ENCODE data around the gene SGMS2.

Gene SGMS2

DNA sequence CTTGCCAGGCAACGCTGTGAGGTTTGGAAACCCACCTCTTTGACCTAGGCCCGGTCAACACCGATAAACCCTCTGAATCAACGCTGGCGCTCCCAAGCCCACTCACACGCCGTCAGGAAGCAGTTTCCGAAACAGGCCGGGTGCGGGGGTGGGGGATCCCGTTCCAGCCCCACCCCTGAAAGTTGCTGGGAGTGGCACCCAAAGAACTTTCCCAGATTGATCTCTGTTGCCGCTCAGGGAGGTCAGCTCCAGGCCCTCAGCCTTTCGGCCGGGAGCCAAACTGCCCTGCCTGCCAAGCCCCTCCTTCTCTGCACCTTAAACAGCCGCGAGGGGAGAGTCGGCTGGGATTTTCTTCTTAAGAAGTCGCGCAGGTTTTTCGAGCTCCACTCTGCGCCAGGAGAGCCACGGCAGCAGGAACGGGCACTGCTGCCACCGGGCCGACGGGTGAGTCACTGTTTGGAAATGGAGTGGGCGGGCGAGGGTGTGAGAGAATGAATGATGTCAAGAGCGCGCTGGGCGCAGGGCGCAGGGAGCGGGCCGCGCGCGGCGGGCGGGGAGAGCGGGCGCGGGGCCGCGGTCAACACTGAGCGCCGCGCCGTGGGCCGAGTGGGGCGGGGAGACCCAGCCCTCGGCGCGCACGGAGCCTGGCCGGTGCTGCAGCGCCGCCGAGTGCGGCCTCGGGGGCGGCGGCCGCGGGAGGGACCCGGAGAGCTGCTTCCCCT, at the start of gene SGMS2:
TSS of gene SGMS2 (plus strand) at position 583 of the 722 bp plus-strand sequence. CDS start 70,622 bp downstream, outside the sequence.
- FAIRE-seq (peak; percentile 44), DNase-seq (ENCODE audit: insufficient read length, low spot score) (peak; percentile 75)

DNA sequence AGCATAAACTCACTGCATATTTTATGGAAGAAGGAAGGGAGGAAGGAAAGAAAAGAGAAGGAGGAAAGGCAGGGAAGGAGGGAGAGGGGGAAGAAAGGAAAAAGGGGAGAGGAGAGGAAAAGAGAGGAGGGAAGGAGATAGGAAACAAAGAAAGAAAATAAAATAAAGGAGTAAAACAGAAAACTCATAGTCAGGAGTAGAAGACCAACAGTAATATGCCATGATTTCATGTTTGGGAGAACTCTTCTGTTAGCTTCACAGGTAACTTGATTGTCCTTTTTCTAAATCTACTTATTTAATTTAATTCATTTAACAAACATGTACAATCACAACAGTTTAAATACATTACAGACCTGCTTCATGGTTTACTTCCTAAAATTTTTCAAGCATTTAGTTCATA, 46.8 kb upstream of the SGMS2 start:
- FAIRE-seq: no peak
- no peak for DNase-seq (ENCODE audit: insufficient read length, low spot score)

DNA sequence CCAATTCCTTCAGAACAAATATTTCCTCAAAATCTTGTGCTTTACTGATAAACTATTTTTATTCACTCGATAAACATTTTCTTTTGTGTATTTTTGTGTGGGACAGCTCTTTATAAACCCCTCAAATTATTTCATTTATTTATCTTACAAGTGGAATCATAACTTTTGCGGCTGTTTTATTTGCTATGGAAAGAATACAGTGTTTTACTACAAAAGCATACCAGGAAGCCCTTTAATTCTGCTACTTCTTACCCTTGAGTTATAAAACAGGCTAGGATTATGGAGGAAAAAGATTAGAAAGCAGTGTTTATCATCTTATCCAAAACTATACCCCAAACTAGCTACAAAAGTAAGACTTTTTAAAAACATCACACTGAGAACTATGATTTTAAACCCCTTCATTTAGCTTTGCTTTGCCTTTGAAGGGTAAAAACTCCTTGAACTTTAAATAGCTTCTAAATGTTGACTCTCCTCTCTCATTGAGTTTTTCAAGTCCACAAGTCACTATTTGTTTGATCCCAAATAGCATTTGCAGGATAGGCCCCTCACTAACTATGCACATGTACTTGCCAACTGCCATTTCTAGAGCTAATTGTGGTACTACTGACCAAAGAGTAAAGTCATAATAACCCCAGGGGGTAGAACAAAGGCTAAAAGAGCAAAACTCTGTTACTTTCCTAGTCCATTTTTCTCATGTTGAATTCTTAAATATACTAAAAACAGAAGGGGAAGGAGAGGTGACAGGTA, 45.8 kb upstream of the SGMS2 start:
- no peak for FAIRE-seq
- DNase-seq (ENCODE audit: insufficient read length, low spot score): no peak

DNA sequence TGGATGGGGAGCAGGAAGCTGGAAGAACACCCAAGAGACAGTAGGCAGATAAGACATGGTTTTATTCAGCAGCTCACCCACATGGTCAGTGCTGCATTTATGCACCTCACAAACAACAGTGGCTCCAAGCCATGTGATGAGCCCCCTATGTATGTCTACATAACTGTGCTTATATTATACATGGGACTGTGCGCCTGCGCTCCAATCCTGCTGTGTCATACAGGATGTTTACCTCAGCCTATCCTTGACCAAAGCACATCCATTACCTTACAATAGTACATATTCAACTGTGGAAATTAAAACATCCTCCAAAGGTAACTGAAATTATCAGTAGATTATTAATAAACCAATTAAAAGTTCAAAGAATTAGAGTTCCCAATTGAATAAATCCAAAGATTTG, 44.1 kb upstream of the SGMS2 start:
- FAIRE-seq (no peak), DNase-seq (ENCODE audit: insufficient read length, low spot score) (no peak)

DNA sequence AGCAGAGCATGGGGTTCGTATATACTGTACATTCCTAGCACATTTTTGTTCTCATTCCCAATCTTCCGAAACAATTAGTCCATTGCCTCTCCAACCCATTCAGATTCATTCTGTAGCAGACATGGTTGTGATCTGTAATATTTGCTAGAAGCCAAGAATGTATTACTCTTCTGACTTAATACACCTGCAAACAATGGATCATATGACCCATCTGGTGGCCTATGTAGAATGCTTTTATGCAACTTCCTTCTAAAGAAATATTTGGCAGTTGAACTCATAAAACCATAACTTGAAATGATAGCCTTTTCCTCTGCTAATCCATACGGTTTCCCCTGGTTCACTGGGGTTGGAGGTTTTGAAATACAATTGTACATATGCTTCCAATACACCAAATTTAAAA, 32.8 kb upstream of the SGMS2 start:
- FAIRE-seq (no peak), DNase-seq (ENCODE audit: insufficient read length, low spot score) (no peak)

DNA sequence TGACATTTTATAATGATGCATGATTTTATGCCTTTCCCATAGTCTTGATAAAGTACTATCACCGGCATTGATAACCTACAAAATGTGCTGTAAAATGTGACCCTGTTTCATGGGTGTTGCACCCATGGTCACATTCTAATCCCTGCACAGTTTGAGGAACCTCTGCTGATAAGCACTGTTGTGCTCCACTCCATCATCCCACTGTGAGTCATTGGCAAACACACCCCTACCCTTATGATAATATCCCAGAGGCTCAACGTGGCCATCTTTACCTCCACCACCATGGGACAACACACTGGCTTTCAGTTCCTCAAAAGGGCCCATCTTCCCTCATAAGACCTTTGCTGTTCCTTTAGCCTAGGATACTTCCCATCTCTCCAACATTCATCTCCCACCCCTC, 32.0 kb upstream of the SGMS2 start:
- no peak for FAIRE-seq
- no peak for DNase-seq (ENCODE audit: insufficient read length, low spot score)

DNA sequence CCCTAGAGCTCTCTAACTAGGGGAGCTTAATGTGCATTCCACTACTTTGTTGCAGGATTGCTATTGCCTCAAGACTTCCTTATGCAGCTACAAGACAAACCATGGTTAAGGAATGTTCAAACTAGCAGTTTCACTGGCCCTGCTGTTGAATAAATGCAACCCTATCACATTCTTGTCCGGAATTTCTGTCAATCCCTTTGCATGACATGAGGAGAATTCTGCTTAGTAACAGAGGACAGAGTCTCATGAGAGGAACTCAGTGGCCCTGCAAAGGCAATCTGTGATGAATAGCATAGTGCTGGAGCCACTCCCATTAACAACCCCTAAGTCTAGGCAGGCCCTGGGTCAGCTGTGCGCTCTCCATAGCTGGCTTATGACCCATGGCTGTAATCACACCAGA, 30.7 kb upstream of the SGMS2 start:
- DNase-seq (ENCODE audit: insufficient read length, low spot score): no peak
- no peak for FAIRE-seq

DNA sequence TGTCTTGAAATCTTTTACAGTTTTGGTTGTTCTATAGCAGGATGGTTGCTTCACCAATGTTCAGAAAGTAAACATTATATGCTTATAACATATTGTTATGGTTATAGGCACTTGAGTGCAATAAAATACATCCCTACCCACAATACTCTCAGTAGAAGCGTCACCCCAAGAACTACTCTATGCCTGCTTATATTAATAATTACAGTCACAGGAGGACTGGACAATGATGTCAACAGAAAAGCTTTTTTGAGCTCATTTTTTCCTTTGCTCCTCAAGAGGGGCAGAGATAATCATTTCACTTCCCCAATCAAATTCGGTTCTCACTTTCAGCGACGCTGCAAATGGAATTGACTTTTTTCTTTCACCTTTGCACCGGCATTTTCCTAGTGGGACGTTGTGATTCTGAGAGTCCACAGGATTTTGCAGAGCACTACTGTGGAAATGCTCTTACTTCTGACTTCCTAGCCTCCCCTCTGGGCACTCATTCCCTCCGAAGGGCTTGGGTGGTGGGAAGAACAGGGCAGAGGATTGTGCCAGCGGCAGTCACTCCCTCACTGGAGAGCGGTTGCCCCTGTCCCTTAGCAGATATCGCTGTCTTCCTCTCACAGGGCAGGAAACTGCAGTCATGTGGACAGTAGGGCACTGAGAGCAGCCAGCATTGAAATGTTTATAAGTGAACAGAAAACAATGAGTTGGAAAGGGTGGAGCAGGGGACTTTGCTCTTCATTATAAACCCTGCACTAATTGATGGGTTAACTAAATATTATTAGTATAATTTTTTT, 24.9 kb upstream of the SGMS2 start:
- FAIRE-seq (no peak), DNase-seq (ENCODE audit: insufficient read length, low spot score) (no peak)

DNA sequence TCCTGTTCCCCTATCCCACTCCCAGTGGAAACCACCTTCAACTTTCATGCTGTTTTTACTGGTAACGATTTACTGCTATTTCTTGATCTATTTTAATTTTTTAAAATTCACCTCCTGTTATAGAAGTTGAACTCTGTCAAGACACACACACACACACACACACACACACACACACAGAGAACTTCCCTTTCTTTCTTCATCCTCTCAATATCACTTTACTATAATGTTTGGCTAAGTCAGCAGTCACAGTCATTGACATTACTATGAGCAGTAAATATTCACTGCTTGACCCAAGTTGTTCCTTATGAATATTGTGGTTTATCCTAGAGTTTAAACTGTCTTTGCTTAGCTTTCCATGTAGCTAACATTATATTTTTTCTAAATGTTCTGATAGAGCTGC, 24.0 kb upstream of the SGMS2 start:
- DNase-seq (ENCODE audit: insufficient read length, low spot score) (no peak), FAIRE-seq (no peak)

DNA sequence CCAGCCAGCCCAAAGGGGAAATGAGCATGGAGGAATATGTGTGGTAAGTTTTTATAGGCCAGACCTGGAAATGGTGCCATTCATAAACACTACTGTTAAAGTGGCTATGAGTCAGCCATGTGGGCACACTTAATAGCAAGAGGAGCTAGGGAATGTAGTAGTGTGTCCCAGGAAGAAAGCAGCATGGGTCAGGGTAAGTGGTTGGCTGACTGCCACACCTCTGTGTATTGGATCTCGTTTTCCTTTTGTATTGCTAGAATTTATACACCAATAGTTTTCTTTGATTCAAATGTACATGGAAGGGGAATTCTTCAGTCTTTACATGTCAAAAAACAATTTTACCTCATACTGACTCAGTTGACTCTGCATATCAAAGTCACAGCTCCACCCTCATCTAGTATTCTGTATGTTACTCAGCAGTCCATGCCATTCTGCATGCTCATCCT, 22.9 kb upstream of the SGMS2 start:
- no peak for FAIRE-seq
- DNase-seq (ENCODE audit: insufficient read length, low spot score): no peak

DNA sequence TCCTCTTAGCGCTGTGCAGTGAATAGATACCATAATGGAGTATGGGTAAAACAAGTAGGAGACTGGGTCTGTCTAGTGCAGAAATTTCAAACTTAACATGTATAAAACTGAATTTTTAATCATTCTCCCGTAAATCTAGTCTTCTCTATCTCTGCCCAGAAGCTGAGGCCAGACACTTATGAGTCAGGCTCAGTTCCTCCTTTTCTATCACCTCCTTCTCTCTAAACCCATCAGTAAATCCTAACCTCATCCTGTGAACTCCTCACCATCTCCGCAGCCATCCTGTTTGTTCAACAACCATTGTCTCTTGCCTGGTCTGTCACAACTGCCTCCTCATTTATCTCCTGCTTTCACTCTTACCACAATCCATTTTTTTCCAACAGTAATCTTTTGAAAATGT, 19.8 kb upstream of the SGMS2 start:
- no peak for FAIRE-seq
- DNase-seq (ENCODE audit: insufficient read length, low spot score): no peak

DNA sequence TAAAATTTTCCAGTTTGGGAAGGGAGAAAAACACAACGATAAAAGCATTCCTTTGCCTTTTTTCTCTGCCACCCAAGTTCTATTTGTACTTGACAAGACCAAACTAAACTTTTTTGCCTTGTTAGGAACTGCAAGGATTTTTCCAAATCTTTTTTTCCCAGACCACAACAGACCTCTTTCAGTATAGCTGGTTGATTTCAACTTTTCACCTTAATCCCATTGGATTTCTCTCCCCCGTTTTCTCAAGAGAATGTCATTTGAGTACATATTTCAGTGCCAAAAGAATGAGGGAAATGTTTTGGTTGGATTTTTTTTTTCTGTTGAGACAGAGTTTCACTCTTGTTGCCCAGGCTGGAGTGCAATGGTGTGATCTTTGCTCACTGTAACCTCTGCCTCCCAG, 18.5 kb upstream of the SGMS2 start:
- no peak for DNase-seq (ENCODE audit: insufficient read length, low spot score)
- FAIRE-seq: no peak

DNA sequence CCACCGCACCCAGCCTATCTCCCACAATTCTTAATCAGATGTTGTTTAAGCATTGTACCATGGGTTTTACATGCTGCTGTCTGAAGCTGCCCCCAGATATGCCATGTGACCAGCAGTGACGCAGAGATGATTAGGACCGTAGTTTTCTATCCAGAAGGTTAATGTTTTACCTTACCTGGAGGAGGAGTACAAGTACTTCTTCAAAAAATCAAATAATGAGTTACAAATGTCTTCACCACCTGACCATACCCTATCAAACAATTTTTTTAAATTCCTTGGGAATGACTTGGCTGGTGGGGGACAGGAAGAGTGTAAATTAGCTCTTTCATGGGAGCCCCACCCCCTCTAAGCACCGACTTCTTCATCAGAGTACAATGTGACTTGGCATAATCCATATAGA, 16.2 kb upstream of the SGMS2 start:
- DNase-seq (ENCODE audit: insufficient read length, low spot score) (no peak), FAIRE-seq (no peak)

DNA sequence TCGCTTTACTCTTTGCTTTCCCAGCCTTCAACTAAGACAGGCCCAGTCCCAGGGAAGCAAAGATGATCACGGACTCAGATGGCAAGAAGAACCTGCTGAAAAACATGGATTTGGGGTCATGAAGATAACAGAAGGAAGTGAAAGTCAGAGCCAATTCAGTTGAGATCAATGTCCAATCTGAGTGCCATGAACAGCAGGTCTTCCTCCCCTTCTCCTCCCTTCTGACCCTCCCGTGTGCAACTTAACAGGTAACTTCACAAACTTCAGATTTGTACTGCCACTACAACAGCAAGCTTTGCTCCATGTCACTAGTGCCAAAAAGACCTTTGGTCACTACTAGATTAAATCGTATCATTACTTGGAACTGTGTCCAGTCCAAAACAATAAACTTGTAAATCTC, 15.5 kb upstream of the SGMS2 start:
- DNase-seq (ENCODE audit: insufficient read length, low spot score) (no peak), FAIRE-seq (no peak)

DNA sequence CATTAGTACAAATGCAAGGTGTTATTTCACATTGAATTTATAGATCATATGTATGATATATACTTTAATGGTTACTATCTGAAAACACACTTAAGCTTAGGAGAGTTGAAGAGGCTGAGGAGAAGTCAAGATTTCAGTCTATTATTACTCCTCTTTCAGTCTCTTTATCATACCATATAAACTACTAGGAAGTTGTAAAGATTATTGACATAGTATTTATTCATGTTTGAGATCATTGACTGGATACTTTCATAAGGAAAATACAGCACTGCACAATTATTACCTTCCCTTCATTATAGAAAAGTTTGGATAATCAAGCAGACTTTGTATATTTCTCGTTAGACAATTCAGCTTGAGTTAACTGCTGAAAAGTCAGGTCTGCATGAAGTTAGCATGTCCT, 10.0 kb upstream of the SGMS2 start:
- DNase-seq (ENCODE audit: insufficient read length, low spot score): no peak

DNA sequence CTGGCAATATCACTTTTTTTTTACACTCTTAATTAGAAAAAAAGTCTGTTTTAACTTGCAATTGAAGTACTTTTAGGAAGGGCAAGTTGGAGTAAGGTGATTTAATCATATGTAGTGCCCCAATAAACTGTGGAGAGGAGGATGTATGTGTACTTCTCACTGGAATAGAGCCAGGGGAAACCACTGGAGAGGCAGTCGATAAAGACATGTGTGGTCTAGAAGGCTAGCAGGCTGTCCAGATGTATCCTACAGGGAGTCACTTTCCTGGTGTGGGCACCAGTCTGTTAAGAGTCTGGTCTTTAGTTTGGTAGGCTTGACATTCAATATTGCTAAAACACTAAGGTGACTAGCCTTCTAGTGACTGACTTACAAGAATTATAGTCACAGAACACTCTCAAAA, 9.6 kb upstream of the SGMS2 start:
- no peak for DNase-seq (ENCODE audit: insufficient read length, low spot score)
- no peak for FAIRE-seq

More for the DNA sequence above, 10.0 kb upstream of the SGMS2 start:
- no peak for FAIRE-seq

DNA sequence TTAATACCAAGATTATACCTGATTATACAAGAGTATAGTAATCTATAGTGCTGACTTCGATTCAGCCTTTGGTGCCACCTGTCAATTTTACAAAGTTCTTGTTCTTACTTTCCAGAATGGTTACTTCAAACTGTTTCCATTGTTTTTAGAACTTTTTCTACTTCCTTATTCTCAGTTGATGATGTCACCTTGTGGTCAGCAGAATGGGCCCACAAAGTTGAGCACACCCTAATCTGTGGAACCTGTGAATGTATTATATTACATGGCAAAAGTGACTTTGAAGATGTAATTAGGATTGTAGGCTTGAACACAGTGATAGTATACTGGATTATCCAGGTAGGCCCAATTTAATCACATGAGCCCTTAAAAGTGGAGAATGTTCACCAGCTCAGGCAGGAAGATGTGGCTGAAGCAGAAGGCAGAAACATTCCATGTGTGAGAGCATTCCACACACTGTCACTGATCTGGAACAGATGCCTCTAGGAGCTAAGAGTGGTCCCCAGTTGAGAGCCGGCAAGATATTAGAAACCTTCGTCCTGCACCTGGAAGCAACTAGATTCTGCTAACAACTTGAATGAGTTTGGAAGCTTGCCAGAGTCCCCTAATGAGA, 6.3 kb upstream of the SGMS2 start:
- FAIRE-seq: no peak
- DNase-seq (ENCODE audit: insufficient read length, low spot score): no peak

DNA sequence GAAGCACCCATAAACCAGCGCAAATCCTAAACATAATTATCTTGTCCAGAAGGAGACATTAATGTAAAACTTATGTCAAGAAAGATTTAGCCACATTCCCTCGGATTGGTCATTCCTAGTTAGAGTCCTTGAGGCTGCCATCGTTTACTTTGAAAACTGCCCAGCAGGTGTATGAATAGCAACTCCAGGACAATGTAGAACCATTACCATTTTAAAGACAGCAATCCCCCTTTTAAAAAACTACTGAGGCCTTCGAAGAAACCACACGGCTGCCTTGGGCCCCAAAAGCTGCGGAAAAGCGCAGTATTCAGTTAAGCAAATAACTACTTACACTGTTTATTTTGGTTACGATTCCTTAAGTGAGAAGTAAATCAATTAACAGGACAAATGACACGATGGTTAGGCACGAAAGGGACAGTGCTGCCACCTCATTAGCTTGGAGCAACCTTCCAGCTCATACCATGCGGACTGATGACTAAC, 822 bp upstream of the SGMS2 start:
- no peak for FAIRE-seq

DNA sequence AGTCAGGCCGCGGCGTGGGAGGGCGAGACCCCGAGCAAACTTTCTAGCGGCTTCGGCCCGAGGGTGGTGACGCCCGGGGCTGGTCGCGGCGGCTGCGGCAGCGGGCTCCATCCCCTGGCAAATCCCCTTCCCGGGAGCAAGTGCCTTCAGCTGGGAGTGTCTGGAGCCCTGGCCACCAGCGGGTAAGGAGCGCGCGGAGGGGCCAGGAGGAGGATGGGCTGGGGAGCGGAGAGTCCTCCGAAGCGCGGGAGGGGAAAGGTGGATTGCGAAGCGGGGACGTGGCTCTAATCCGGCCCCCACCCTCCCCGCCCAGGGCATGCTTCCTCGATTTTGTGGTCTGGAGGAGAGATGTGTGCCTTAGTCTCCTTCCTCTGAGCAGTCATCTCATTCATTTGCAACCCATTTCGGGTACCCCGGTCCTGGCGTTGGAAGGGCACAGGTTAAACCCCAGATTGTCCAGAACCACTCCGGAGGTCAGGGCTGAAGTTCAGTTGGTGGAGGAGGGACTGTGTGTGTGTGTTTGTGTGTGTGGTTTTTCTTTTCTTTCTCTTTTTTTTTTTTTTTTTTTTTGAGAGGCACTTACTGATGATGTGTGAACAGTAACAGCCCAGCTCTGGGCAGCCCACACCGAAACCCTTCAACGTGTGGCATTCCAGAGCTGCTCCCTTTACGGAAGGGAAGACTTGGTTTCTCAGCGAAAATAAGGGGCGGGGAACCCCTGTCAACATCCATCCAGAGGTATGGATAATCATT, 516 bp downstream of the SGMS2 start:
- DNase-seq (ENCODE audit: insufficient read length, low spot score): peak; percentile 24
- no peak for FAIRE-seq

More for the DNA sequence above, 822 bp upstream of the SGMS2 start:
- DNase-seq (ENCODE audit: insufficient read length, low spot score): no peak

DNA sequence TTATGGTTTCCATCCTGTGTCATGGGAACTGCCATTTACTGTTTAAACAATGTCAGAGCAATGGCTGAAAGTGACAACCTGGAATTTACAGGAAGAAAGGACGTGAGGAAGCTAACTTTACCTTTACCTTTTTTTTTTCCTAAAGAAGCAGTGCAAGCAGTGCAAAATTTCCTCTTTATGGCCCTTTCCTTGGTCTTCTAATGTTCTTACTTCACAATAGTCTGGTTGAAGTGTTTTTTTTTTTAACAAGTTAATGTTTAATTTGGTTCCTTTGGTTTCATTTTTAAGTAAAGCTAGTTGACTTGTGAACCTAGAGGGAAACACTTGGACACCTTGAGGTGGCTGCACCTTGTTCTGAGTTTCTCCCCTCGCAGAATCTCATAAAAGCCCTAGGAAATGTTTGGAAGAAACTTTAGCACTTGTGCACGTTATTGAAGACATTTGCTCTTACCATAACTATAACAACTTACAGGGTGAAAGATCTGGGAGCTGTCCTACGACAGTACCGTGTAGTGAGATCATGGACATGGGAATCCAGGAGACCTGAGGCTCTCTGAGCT, 1.8 kb downstream of the SGMS2 start:
- FAIRE-seq (no peak), DNase-seq (ENCODE audit: insufficient read length, low spot score) (no peak)
